WTC11 (cell line): Measurements from ENCODE around the gene PC. TPM values are rescaled to one million over a fixed set of nuclear protein-coding genes. Genes with fewer than 3 reads are reported as not detected.

Source experiments
- ATAC-seq: fragments of 200-7000 bp; cut with Tn5 transposase; 2 replicates; pipeline ENCODE4 v1.10.0; 2021; ENCODE audit warnings: mild to moderate bottlenecking, moderate library complexity
- CTCF ChIA-PET: fragments of 300-600 bp; sonication (Branson Sonifier 250); formaldehyde crosslinking; loops from one replicate; lab custom pipeline; 2021; ENCODE audit warnings: antibody characterized with exemption; lab: Charles Lee
- POLR2A ChIA-PET: fragments of 350-600 bp; sonication (Branson Sonifier 250); formaldehyde crosslinking; loops from one replicate; lab custom pipeline; 2021; ENCODE audit warnings: antibody characterized with exemption; lab: Charles Lee
- DNase-seq: peaks from one replicate; pipeline ENCODE4 v3.0.0; 2021; ENCODE audit warnings: low spot score
- H3K27ac Mint-ChIP-seq: 2 replicates; pipeline ENCODE4 v1.8.0; 2021; ENCODE audit warnings: mixed read lengths
- H3K27me3 Mint-ChIP-seq: 2 replicates; pipeline ENCODE4 v1.8.0; 2021; ENCODE audit warnings: low read depth, mild to moderate bottlenecking, moderate library complexity, mixed read lengths
- H3K36me3 Mint-ChIP-seq: 2 replicates; pipeline ENCODE4 v1.8.0; 2021; ENCODE audit warnings: mixed read lengths
- H3K4me1 Mint-ChIP-seq: 2 replicates; pipeline ENCODE4 v1.8.0; 2022; ENCODE audit warnings: mixed read lengths
- H3K4me3 Mint-ChIP-seq: 2 replicates; pipeline ENCODE4 v1.8.0; 2021; ENCODE audit warnings: mild to moderate bottlenecking, moderate library complexity, mixed read lengths
- H3K9me3 Mint-ChIP-seq: 2 replicates; pipeline ENCODE4 v1.8.0; 2021; ENCODE audit warnings: mixed read lengths
- CREM ChIP-seq: sonication (generic); formaldehyde crosslinking; IDR thresholded peaks from 2 replicates; pipeline ENCODE4 v1.8.1; 2022; ENCODE audit warnings: mild to moderate bottlenecking, missing genetic modification reagents, moderate library complexity
- E2F1 ChIP-seq: sonication (generic); formaldehyde crosslinking; IDR thresholded peaks from 2 replicates; pipeline ENCODE4 v1.8.0; 2022; ENCODE audit warnings: mild to moderate bottlenecking, missing genetic modification reagents
- FOXJ3 ChIP-seq: sonication (generic); formaldehyde crosslinking; IDR thresholded peaks from 2 replicates; pipeline ENCODE4 v1.9.0; 2021; ENCODE audit warnings: missing genetic modification reagents, mild to moderate bottlenecking, borderline replicate concordance
- FOXK1 ChIP-seq: sonication (generic); formaldehyde crosslinking; IDR thresholded peaks from 2 replicates; pipeline ENCODE4 v1.8.0; 2022; ENCODE audit warnings: mild to moderate bottlenecking, moderate library complexity, missing genetic modification reagents
- IRF1 ChIP-seq: sonication (generic); formaldehyde crosslinking; IDR thresholded peaks from 2 replicates; pipeline ENCODE4 v1.8.0; 2023; ENCODE audit warnings: missing genetic modification reagents
- MLX ChIP-seq: sonication (generic); formaldehyde crosslinking; IDR thresholded peaks from 2 replicates; pipeline ENCODE4 v1.8.1; 2023; ENCODE audit warnings: mild to moderate bottlenecking, missing genetic modification reagents, moderate library complexity
- MXD4 ChIP-seq: fragments of 250-450 bp; sonication (Bioruptor Pico); IDR thresholded peaks from 2 replicates; pipeline ENCODE4 v1.8.0; 2021; ENCODE audit warnings: mild to moderate bottlenecking, moderate library complexity, borderline replicate concordance
- MYBL2 ChIP-seq: sonication (generic); formaldehyde crosslinking; IDR thresholded peaks from 2 replicates; pipeline ENCODE4 v1.8.1; 2023; ENCODE audit warnings: mild to moderate bottlenecking, moderate library complexity, missing genetic modification reagents
- NR2C2 ChIP-seq: sonication (generic); formaldehyde crosslinking; IDR thresholded peaks from 2 replicates; pipeline ENCODE4 v1.8.0; 2022; ENCODE audit warnings: mild to moderate bottlenecking, missing genetic modification reagents
- NR3C1 ChIP-seq: sonication (generic); formaldehyde crosslinking; conservative IDR thresholded peaks from 2 replicates; pipeline ENCODE4 v1.8.1; 2023; ENCODE audit warnings: low read depth, mild to moderate bottlenecking, missing genetic modification reagents
- PRDM15 ChIP-seq: sonication (generic); formaldehyde crosslinking; IDR thresholded peaks from 2 replicates; pipeline ENCODE4 v1.8.0; 2022; ENCODE audit warnings: missing genetic modification reagents
- RELA ChIP-seq: sonication (generic); formaldehyde crosslinking; IDR thresholded peaks from 2 replicates; pipeline ENCODE4 v1.8.1; 2022; ENCODE audit warnings: missing genetic modification reagents, mild to moderate bottlenecking, borderline replicate concordance
- STAT6 ChIP-seq: sonication (generic); formaldehyde crosslinking; conservative IDR thresholded peaks from 2 replicates; pipeline ENCODE4 v1.8.1; 2023; ENCODE audit warnings: mild to moderate bottlenecking, low read depth, missing genetic modification reagents, moderate library complexity
- TCF7 ChIP-seq: sonication (generic); formaldehyde crosslinking; IDR thresholded peaks from 2 replicates; pipeline ENCODE4 v1.8.0; 2022; ENCODE audit warnings: mild to moderate bottlenecking, low read depth, missing genetic modification reagents, moderate library complexity
- TP53 ChIP-seq: sonication (generic); formaldehyde crosslinking; IDR thresholded peaks from 2 replicates; pipeline ENCODE4 v1.8.1; 2023; ENCODE audit warnings: mild to moderate bottlenecking, missing genetic modification reagents
- USF1 ChIP-seq: sonication (generic); formaldehyde crosslinking; IDR thresholded peaks from 2 replicates; pipeline ENCODE4 v1.8.0; 2022; ENCODE audit warnings: mild to moderate bottlenecking, missing genetic modification reagents
- ZNF671 ChIP-seq: fragments of 250-450 bp; sonication (Bioruptor Pico); IDR thresholded peaks from 2 replicates; pipeline ENCODE4 v1.8.0; 2021; ENCODE audit warnings: mild to moderate bottlenecking
- total RNA-seq: library from RNA; stranded (reverse); gene quantifications from 3 replicates; pipeline ENCODE4 v1.2.3, GENCODE V29; 2021
- TF ChIP-seq, protein P1 (sequence below): sonication (generic); formaldehyde crosslinking; IDR thresholded peaks from 2 replicates; pipeline ENCODE4 v1.8.1; 2022; ENCODE audit warnings: missing genetic modification reagents, borderline replicate concordance
- TF ChIP-seq, protein P2 (sequence below): sonication (generic); formaldehyde crosslinking; IDR thresholded peaks from 2 replicates; pipeline ENCODE4 v1.8.0; 2023; ENCODE audit warnings: mild to moderate bottlenecking, missing genetic modification reagents
- TF ChIP-seq, protein P3 (sequence below): fragments of 250-450 bp; sonication (Bioruptor Pico); IDR thresholded peaks from 2 replicates; pipeline ENCODE4 v1.9.0; 2021; ENCODE audit warnings: mild to moderate bottlenecking

Gene PC
- total RNA-seq, 1 experiment from 2014 or later = 27.2 TPM

- no peak overlapping the region for H3K27ac Mint-ChIP-seq
- no peaks in the 10 kb centered on the region for H3K9me3 Mint-ChIP-seq
- CTCF ChIA-PET = interaction anchor here (0.8 to 2.6 kb wide), 3 partner anchors 12 to 113 kb away, joined by 5 to 9 read pairs (median 7); no protein-coding TSS in a partner anchor
- DNase-seq (no peak), ATAC-seq (no peak)
- H3K4me3 Mint-ChIP-seq = no peak overlapping the region
- no peaks in the 10 kb centered on the region for H3K27me3 Mint-ChIP-seq
- no peaks in the 10 kb centered on the region for H3K36me3 Mint-ChIP-seq
- POLR2A ChIA-PET = interaction anchor here (0.5 kb wide), 1 partner anchor 325 kb away, joined by 3 read pairs; no protein-coding TSS in a partner anchor
- H3K4me1 Mint-ChIP-seq = 0 out of 2 replicates have a peak, but pooled peaks cover 3% of the 10 kb centered on the region
- TF ChIP-seq FOXJ3 (CRISPR knock-in tag) (no peak), USF1 (CRISPR knock-in tag) (no peak), FOXK1 (CRISPR knock-in tag) (no peak), NR3C1 (no peak), MXD4 (no peak), TCF7 (CRISPR knock-in tag) (no peak), RELA (CRISPR knock-in tag) (no peak), PRDM15 (no peak), IRF1 (CRISPR knock-in tag) (no peak), CREM (CRISPR knock-in tag) (no peak), MLX (no peak), STAT6 (CRISPR knock-in tag) (no peak), E2F1 (CRISPR knock-in tag) (no peak), MYBL2 (CRISPR knock-in tag) (no peak), TP53 (CRISPR knock-in tag) (no peak), ZNF671 (CRISPR knock-in tag) (no peak), NR2C2 (no peak)
- TF ChIP-seq, protein P1, sequence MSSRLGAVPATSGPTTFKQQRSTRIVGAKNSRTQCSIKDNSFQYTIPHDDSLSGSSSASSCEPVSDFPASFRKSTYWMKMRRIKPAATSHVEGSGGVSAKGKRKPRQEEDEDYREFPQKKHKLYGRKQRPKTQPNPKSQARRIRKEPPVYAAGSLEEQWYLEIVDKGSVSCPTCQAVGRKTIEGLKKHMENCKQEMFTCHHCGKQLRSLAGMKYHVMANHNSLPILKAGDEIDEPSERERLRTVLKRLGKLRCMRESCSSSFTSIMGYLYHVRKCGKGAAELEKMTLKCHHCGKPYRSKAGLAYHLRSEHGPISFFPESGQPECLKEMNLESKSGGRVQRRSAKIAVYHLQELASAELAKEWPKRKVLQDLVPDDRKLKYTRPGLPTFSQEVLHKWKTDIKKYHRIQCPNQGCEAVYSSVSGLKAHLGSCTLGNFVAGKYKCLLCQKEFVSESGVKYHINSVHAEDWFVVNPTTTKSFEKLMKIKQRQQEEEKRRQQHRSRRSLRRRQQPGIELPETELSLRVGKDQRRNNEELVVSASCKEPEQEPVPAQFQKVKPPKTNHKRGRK (CRISPR knock-in tag) = no peak
- TF ChIP-seq, protein P2, sequence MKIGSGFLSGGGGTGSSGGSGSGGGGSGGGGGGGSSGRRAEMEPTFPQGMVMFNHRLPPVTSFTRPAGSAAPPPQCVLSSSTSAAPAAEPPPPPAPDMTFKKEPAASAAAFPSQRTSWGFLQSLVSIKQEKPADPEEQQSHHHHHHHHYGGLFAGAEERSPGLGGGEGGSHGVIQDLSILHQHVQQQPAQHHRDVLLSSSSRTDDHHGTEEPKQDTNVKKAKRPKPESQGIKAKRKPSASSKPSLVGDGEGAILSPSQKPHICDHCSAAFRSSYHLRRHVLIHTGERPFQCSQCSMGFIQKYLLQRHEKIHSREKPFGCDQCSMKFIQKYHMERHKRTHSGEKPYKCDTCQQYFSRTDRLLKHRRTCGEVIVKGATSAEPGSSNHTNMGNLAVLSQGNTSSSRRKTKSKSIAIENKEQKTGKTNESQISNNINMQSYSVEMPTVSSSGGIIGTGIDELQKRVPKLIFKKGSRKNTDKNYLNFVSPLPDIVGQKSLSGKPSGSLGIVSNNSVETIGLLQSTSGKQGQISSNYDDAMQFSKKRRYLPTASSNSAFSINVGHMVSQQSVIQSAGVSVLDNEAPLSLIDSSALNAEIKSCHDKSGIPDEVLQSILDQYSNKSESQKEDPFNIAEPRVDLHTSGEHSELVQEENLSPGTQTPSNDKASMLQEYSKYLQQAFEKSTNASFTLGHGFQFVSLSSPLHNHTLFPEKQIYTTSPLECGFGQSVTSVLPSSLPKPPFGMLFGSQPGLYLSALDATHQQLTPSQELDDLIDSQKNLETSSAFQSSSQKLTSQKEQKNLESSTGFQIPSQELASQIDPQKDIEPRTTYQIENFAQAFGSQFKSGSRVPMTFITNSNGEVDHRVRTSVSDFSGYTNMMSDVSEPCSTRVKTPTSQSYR = no peak
- TF ChIP-seq, protein P3, sequence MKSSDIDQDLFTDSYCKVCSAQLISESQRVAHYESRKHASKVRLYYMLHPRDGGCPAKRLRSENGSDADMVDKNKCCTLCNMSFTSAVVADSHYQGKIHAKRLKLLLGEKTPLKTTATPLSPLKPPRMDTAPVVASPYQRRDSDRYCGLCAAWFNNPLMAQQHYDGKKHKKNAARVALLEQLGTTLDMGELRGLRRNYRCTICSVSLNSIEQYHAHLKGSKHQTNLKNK = no peak
- TF ChIP-seq, all 79 proteins: peak for 0
Measured at GRCh38 chr11:66863428-66864125, 94.6 kb downstream of the PC start.
